SK-N-SH (cell line): ENCODE measurements around the gene MCTP2.

Experiments used
- GABPA ChIP-seq: IDR thresholded peaks from 2 replicates; pipeline ENCODE4 v1.4.0; 2012; ENCODE audit warnings: low read depth, mild to moderate bottlenecking
- POLR2AphosphoS5 ChIP-seq: IDR thresholded peaks from 2 replicates; pipeline ENCODE4 v1.6.1; 2012; ENCODE audit warnings: low read depth, low read length
- RAD21 ChIP-seq: IDR thresholded peaks from 2 replicates; pipeline ENCODE4 v1.6.1; 2012; ENCODE audit warnings: mild to moderate bottlenecking, low read length
- SIN3A ChIP-seq: IDR thresholded peaks from 2 replicates; pipeline ENCODE4 v1.6.1; 2012; ENCODE audit warnings: low read depth, mild to moderate bottlenecking, low read length, moderate library complexity, borderline replicate concordance
- YY1 ChIP-seq: IDR thresholded peaks from 2 replicates; pipeline ENCODE4 v1.4.0; 2012; ENCODE audit warnings: low read depth, mild to moderate bottlenecking
- ZBTB33 ChIP-seq: IDR thresholded peaks from 2 replicates; pipeline ENCODE4 v1.4.0; 2012; ENCODE audit warnings: low read depth, borderline replicate concordance
- TF ChIP-seq, protein P1 (sequence below): fragments of 200-600 bp; sonication (generic); IDR thresholded peaks from 2 replicates; pipeline ENCODE4 v1.6.1; 2017; ENCODE audit warnings: antibody characterized with exemption, mild to moderate bottlenecking, moderate library complexity
- TF ChIP-seq, protein P2 (sequence below): IDR thresholded peaks from 2 replicates; pipeline ENCODE4 v1.4.0; 2012; ENCODE audit warnings: low read depth

- TF ChIP-seq GABPA (no peak), RAD21 (no peak), YY1 (no peak), SIN3A (no peak), ZBTB33 (no peak), POLR2AphosphoS5 (no peak)
- TF ChIP-seq, protein P1, sequence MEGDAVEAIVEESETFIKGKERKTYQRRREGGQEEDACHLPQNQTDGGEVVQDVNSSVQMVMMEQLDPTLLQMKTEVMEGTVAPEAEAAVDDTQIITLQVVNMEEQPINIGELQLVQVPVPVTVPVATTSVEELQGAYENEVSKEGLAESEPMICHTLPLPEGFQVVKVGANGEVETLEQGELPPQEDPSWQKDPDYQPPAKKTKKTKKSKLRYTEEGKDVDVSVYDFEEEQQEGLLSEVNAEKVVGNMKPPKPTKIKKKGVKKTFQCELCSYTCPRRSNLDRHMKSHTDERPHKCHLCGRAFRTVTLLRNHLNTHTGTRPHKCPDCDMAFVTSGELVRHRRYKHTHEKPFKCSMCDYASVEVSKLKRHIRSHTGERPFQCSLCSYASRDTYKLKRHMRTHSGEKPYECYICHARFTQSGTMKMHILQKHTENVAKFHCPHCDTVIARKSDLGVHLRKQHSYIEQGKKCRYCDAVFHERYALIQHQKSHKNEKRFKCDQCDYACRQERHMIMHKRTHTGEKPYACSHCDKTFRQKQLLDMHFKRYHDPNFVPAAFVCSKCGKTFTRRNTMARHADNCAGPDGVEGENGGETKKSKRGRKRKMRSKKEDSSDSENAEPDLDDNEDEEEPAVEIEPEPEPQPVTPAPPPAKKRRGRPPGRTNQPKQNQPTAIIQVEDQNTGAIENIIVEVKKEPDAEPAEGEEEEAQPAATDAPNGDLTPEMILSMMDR = no peak
- TF ChIP-seq, protein P2, sequence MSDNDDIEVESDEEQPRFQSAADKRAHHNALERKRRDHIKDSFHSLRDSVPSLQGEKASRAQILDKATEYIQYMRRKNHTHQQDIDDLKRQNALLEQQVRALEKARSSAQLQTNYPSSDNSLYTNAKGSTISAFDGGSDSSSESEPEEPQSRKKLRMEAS = no peak
Measured at GRCh38 chr15:94487635-94488034, 256.3 kb downstream of the MCTP2 start.
